SU-DHL-6 (cell line): ENCODE data around the gene MPND.

ENCODE experiments used
- H2AFZ ChIP-seq: fragments of 200-600 bp; sonication (generic); 2 replicates; pipeline ENCODE4 v1.6.1; 2014; ENCODE audit warnings: low read depth, mild to moderate bottlenecking, moderate library complexity, mixed read lengths, antibody characterized with exemption, low read length; ENCODE audit not compliant: severe bottlenecking
- H3F3A ChIP-seq: fragments of 200-600 bp; shearing (Covaris generic); 2 replicates; pipeline ENCODE4 v1.6.0; 2016; ENCODE audit warnings: antibody characterized with exemption, mild to moderate bottlenecking; ENCODE audit not compliant: insufficient read depth
- H3K27ac ChIP-seq: fragments of 200-600 bp; sonication (generic); 2 replicates; pipeline ENCODE4 v1.5.1; 2016; ENCODE audit warnings: low read depth, mild to moderate bottlenecking, low read length, moderate library complexity, mixed read lengths
- H3K27me3 ChIP-seq: fragments of 200-600 bp; sonication (generic), shearing (Covaris generic); 2 replicates; pipeline ENCODE4 v1.6.0; 2014; ENCODE audit warnings: mild to moderate bottlenecking, low read length
- H3K36me3 ChIP-seq: fragments of 200-600 bp; sonication (generic); 2 replicates; pipeline ENCODE4 v1.6.1; 2014; ENCODE audit warnings: mild to moderate bottlenecking, low read length, mixed read lengths
- H3K4me2 ChIP-seq: fragments of 300-600, 200-600 bp; shearing (Covaris generic), sonication (generic); 2 replicates; pipeline ENCODE4 v1.6.0; 2014; ENCODE audit warnings: low read length, low read depth, mild to moderate bottlenecking; ENCODE audit not compliant: poor library complexity, severe bottlenecking
- H3K4me3 ChIP-seq: fragments of 200-600 bp; sonication (generic); 2 replicates; pipeline ENCODE4 v1.5.1; 2014; ENCODE audit warnings: antibody characterized with exemption, low read length, mild to moderate bottlenecking, mixed read lengths; ENCODE audit not compliant: insufficient read depth, poor library complexity, severe bottlenecking
- H3K79me2 ChIP-seq: fragments of 200-600 bp; sonication (generic); 2 replicates; pipeline ENCODE4 v1.6.1; 2014; ENCODE audit warnings: mild to moderate bottlenecking, low read length, moderate library complexity; ENCODE audit not compliant: insufficient read depth
- H3K9ac ChIP-seq: fragments of 200-600 bp; sonication (generic); 2 replicates; pipeline ENCODE4 v1.7.0; 2014; ENCODE audit warnings: mild to moderate bottlenecking, low read length
- H3K9me2 ChIP-seq: fragments of 200-600 bp; sonication (generic); replicated peaks from 2 replicates; pipeline ENCODE4 v1.6.1; 2014; ENCODE audit warnings: low read length; ENCODE audit not compliant: insufficient read depth
- H3K9me3 ChIP-seq: fragments of 200-600 bp; sonication (generic); 2 replicates; pipeline ENCODE4 v1.6.1; 2014; ENCODE audit warnings: low read length, mixed read lengths; ENCODE audit not compliant: insufficient read depth
- H4K20me1 ChIP-seq: fragments of 200-600 bp; sonication (generic); 2 replicates; pipeline ENCODE4 v1.6.1; 2014; ENCODE audit warnings: low read depth, mild to moderate bottlenecking, antibody characterized with exemption, low read length, moderate library complexity, mixed read lengths
- EZH2phosphoT487 ChIP-seq: fragments of 200-600 bp; sonication (generic), shearing (Covaris generic); conservative IDR thresholded peaks from 2 replicates; pipeline ENCODE4 v1.6.1; 2018; ENCODE audit warnings: mild to moderate bottlenecking, antibody characterized with exemption, low read length, moderate library complexity, mixed read lengths
- TF ChIP-seq, protein P1 (sequence below): fragments of 200-600 bp; sonication (generic); IDR thresholded peaks from one replicate; pipeline ENCODE4 v1.5.1; 2017; ENCODE audit warnings: antibody characterized with exemption, mild to moderate bottlenecking, low read length, moderate library complexity; ENCODE audit not compliant: insufficient read depth, poor library complexity, severe bottlenecking

Gene MPND

DNA sequence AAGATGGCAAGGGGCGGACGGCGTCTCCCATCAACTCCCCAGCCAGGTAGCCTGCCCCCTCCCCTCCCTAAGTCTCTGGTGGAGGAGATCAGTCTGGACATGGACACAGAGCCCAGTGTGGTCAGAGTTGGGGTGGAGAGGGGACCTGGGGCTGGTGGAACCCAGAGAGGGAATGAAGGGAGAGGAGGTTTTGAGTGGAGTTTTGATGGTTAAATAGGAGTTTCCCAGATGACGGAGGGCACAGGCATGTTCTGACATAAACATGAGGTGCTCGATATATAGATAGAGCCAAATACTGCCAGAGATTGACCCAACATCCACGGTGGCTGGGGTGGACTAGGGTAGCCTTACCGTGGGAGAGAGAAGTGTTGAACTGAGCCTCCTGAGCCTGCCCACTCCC lies 24.9 kb upstream of the MPND start:
- 0 out of 2 replicates have a peak, but pooled peaks cover 4% of the 10 kb centered on the region for H3K9me3 ChIP-seq
- H3K4me3 ChIP-seq: no peak overlapping the region
- no peak overlapping the region for H3K27ac ChIP-seq
- no peak overlapping the region for H3K9ac ChIP-seq
- no peak overlapping the region for H3K4me2 ChIP-seq
- no peaks in the 10 kb centered on the region for H4K20me1 ChIP-seq
- no peaks in the 10 kb centered on the region for H3K27me3 ChIP-seq
- no peaks in the 10 kb centered on the region for H3K9me2 ChIP-seq
- H3F3A ChIP-seq: no peaks in the 10 kb centered on the region
- no peaks in the 10 kb centered on the region for H3K36me3 ChIP-seq
- H2AFZ ChIP-seq: no peak overlapping the region
- H3K79me2 ChIP-seq: no peaks in the 10 kb centered on the region
- TF ChIP-seq EZH2phosphoT487: no peak
- TF ChIP-seq, protein P1, sequence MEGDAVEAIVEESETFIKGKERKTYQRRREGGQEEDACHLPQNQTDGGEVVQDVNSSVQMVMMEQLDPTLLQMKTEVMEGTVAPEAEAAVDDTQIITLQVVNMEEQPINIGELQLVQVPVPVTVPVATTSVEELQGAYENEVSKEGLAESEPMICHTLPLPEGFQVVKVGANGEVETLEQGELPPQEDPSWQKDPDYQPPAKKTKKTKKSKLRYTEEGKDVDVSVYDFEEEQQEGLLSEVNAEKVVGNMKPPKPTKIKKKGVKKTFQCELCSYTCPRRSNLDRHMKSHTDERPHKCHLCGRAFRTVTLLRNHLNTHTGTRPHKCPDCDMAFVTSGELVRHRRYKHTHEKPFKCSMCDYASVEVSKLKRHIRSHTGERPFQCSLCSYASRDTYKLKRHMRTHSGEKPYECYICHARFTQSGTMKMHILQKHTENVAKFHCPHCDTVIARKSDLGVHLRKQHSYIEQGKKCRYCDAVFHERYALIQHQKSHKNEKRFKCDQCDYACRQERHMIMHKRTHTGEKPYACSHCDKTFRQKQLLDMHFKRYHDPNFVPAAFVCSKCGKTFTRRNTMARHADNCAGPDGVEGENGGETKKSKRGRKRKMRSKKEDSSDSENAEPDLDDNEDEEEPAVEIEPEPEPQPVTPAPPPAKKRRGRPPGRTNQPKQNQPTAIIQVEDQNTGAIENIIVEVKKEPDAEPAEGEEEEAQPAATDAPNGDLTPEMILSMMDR: no peak

- Histone ChIP-seq H3K79me2 (no peaks in the 10 kb centered on the region), H3F3A (no peaks in the 10 kb centered on the region), H3K27ac (no peak overlapping the region), H3K9ac (no peak overlapping the region), H3K4me3 (no peak overlapping the region), H3K9me3 (0 out of 2 replicates have a peak, but pooled peaks cover 4% of the 10 kb centered on the region), H3K27me3 (no peaks in the 10 kb centered on the region), H2AFZ (no peak overlapping the region), H3K4me2 (no peak overlapping the region), H4K20me1 (no peaks in the 10 kb centered on the region), H3K9me2 (no peaks in the 10 kb centered on the region), H3K36me3 (no peaks in the 10 kb centered on the region)
- TF ChIP-seq, protein P1: no peak
- TF ChIP-seq EZH2phosphoT487: no peak
Observed at GRCh38 chr19:4319067-4319718, 24.2 kb upstream of the MPND start.

DNA sequence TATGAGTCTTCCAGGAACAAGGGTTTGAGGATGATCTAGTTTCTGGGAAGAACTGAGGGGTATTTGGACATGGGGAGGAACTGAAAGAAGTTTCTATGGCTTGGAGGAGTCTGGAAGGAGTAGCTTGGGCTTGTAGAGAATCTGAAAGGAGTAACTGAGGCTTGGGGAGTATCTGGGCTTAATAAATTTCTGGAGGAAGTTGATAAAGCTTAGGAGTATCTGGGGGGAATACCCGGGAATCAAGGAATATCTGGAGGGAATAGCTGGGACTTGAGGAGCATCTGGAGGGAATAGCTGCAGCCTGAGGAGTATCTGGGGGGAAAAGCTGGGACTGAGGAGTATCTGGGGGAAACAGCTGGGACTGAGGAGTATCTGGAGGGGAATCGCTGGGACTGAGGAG lies 22.9 kb upstream of the MPND start:
- no peaks in the 10 kb centered on the region for H3K27me3 ChIP-seq
- H3K4me3 ChIP-seq: no peak overlapping the region
- TF ChIP-seq EZH2phosphoT487: no peak
- TF ChIP-seq, protein P1: no peak
- H2AFZ ChIP-seq: no peak overlapping the region
- no peaks in the 10 kb centered on the region for H3K79me2 ChIP-seq
- no peaks in the 10 kb centered on the region for H4K20me1 ChIP-seq
- no peak overlapping the region for H3K27ac ChIP-seq
- no peaks in the 10 kb centered on the region for H3F3A ChIP-seq
- H3K9ac ChIP-seq: no peak overlapping the region
- H3K4me2 ChIP-seq: no peak overlapping the region
- H3K9me2 ChIP-seq: no peaks in the 10 kb centered on the region
- no peaks in the 10 kb centered on the region for H3K36me3 ChIP-seq
- H3K9me3 ChIP-seq: 0 out of 2 replicates have a peak, but pooled peaks cover 4% of the 10 kb centered on the region
